SH-SY5Y (cell line): ENCODE results near the gene TNIP3.

ENCODE experiments used
- GATA2 ChIP-seq: IDR thresholded peaks from 2 replicates; pipeline ENCODE4 v1.6.1; 2011; ENCODE audit warnings: mild to moderate bottlenecking, low read depth, low read length
- GATA3 ChIP-seq: IDR thresholded peaks from 2 replicates; pipeline ENCODE4 v1.6.1; 2011; ENCODE audit warnings: low read depth, mild to moderate bottlenecking, low read length, moderate library complexity

GRCh38 chr4:121126449-121127006 lies 37.6 kb downstream of the TNIP3 start:
- no peak for TF ChIP-seq GATA3
- TF ChIP-seq GATA2: no peak
